ENCODE measurements around the gene ALPG.
A peak's percentile ranks its signal among the peaks of the same experiment; 100 is the strongest.
"Not testable (repeated sequence)": the region's sequence is repeated elsewhere in the genome, so short reads cannot be mapped to it uniquely, and the experiment has no call there.

ALPG gene

DNA sequence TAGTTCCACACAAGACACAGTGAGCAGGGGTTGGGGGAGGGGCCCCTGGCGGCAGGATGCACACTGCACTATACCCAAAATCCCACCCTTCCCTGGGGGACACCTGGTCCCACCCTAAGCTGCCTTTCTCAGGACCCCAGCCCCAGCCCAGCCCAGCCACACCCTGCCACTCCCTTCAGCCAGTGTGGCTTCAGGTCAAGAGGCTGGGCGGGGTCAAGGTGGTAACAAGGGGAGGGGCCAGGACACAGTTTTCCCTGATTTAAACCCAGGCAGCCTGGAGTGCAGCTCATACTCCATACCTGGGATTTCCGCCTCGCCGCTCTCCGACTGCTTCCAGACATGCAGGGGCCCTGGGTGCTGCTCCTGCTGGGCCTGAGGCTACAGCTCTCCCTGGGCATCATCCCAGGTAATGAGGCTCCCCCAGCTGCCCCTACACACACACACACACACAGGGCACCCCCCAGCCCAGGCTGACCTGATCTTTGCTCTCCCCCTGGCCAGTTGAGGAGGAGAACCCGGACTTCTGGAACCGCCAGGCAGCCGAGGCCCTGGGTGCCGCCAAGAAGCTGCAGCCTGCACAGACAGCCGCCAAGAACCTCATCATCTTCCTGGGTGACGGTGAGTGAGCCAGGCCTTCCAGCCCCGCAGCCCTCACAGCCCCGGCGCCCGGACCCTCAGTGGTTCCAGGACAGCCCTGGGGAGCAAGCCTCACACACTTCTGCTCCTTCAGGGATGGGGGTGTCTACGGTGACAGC lies at the start of gene ALPG:
Gene ALPG (plus strand): TSS at position 289 of the 755 bp plus-strand sequence. CDS start 51 bp downstream, at position 340.
- no peak for DNase-seq

GRCh38 chr2:232361646-232362045 lies 45.0 kb upstream of the ALPG start:
- DNase-seq = no peak

DNA sequence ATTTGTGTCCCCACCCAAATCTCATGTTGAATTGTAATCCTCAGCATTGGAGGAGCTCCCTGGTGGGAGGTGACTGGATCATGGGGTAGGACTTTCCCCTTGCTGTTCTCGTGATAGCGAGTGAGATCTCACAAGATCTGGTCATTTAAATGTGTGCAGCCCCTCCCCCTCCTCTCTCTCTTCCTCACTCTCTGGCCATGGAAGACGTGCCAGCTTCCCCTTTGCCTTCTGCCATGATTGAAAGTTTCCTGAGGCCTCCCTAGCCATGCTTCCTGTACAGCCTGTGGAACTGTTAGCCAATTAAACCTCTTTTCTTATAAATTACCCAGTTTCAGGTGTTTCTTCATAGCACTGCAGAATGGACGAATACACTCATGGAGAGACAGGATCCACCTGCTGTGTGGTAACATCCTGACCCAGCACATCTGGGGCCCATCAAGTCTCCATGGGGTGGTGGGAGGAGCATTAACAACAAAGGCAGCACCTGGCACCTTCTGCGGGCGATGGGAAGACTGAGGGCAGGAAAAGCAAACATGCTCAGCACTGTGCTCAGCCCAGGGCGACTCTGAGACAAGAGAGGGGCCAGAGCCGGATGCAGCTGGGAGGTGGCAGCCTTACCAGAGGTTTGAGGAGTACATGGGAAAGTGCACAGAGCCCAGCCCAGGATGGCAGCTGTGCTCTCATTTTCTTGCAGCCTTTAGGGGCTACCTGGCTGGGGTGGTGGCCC lies 44.3 kb upstream of the ALPG start:
- no peak for DNase-seq

DNA sequence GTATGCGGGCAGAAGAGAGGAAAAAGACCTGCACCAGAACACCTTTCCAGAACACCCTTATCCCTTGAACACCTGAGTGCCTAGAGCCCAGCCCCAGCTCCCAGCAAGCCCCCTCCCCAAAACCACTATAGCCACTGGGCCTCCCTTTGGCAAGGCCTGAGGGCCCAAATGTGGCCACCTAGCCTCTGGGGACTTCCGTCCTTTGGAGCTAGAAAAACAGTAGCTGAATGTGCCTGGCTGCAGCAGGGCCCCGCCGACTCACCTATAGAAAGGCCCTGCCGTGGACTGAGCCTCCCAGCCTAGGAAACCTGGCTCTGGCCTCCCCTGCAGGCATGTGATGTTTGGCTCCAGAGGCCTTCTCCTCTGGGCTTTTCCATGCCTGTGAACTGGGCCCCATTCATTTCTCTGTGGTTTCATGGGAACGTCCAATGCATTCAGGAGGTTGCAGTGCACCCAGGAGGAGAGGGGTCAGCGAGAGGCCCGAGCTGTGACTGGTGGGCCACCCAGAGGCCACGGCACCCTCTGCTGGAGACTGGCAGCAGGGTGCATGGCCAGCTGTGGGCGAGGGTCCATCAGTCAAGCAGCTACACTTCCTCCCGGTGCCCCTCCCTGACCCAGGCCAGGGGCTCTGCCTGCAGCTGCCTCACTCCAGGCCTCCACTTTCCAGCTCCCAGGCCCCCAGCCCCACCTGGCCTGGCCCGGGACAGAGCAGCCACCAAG lies 43.4 kb upstream of the ALPG start:
- DNase-seq = not testable (repeated sequence)

GRCh38 chr2:232363784-232364615 lies 42.6 kb upstream of the ALPG start:
- DNase-seq = peak; percentile 58

DNA sequence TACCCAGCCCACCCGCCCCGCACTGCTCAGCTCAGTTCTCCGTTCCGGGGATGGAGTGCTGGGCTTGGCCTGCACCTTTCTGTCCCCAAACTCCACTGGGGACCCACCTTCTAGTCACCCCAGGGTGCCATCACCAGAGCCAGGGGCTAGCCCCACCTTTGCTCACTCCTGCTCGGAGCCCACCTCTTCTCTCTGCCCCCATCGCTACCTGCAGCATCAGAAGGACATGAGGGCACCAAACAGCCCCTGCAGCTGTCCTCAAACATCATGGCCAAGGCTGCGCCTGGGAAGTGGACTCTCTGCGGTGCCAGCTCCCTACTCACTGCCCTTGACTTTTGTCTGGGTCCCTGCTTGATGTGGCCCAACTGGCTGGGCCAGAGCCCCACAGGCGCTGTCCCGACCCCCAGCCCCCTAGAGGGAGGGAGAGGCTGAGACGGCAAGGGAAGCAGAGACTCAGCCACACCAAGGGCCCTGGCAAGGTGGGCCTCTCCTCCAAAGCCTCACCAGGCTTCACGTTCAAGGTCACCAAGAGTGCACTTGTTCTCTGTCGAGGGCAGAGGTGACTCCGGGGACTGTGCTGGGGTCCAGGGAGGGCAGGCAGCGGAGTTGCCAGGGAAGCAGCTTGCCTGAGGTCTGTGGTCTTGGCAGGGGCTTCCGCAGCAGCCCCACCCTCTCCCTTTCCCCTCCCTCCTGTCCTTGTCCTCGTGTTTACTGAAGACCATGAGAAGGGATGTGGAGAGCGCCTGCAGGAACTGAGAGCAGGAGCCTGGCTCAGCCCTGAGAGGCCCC lies 41.6 kb upstream of the ALPG start:
- DNase-seq = peak; percentile 43

GRCh38 chr2:232365621-232366321 lies 40.9 kb upstream of the ALPG start:
- peak; percentile 68 for DNase-seq

DNA sequence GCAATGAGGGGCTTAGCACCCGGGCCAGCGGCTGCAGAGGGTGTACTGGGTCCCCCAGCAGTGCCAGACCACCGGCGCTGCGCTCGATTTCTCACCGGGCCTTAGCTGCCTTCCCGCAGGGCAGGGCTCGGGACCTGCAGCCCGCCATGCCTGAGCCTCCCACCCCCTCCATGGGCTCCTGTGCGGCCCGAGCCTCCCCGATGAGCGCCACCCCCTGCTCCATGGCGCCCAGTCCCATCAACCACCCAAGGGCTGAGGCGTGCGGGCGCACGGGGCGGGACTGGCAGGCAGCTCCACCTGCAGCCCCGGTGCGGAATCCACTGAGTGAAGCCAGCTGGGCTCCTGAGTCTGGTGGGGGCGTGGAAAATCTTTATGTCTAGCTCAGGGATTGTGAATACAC lies 40.2 kb upstream of the ALPG start:
- DNase-seq = not testable (repeated sequence)

- no peak for DNase-seq
Observed at GRCh38 chr2:232367016-232367415, 39.6 kb upstream of the ALPG start.

DNA sequence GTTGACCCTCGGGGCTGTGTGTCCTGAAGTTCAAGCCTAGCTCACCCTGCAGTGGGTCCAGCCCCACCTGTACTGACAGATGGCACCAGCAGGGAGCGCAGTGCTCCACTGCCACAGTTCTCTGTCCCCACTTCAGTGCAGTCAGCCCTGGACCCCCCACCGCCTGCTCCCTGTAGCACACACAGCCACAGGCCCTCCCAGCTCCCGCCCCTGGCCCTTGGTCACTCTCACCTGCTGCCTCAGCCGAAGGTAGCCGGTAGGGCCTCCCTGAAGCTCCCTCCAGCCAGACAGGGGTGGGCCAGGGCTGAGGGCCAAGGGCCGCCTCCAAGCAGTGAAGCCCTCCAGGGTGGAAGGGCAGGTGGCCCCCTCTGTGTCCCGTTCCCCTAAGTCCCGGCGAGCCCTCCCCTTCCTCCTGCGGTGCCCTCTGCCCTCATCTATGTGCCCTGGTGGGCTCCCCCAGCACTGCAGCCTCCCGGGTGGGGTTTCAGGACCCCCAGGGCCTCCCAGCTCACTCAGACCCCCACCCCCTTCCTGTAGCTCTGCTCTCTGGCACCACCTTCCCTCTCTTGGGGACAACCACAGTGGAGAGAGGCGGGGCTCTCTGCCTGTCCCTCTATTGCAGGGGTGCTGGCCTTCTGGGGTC lies 38.9 kb upstream of the ALPG start:
- no peak for DNase-seq

DNA sequence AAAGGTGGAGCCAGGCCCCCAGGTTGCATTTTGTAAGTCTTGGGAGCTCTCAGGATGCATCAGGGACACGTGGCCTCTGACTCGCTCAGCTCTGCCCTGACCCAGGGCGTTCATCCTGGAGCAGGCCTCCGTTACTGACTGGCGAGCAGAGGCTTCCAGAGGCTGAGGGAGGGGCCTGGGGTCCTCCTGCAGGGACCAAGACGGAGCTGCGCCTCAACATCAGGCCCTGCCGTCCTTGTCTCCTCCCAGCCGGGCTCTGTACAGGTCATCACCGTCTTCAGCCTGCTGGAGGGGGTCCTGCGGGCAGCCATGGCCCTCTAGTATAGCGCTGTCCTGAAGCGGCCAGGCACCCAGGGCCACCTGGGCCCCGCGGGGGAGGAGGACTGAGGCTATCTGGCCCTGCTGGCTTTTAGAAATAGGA lies 38.3 kb upstream of the ALPG start:
- DNase-seq = no peak

DNA sequence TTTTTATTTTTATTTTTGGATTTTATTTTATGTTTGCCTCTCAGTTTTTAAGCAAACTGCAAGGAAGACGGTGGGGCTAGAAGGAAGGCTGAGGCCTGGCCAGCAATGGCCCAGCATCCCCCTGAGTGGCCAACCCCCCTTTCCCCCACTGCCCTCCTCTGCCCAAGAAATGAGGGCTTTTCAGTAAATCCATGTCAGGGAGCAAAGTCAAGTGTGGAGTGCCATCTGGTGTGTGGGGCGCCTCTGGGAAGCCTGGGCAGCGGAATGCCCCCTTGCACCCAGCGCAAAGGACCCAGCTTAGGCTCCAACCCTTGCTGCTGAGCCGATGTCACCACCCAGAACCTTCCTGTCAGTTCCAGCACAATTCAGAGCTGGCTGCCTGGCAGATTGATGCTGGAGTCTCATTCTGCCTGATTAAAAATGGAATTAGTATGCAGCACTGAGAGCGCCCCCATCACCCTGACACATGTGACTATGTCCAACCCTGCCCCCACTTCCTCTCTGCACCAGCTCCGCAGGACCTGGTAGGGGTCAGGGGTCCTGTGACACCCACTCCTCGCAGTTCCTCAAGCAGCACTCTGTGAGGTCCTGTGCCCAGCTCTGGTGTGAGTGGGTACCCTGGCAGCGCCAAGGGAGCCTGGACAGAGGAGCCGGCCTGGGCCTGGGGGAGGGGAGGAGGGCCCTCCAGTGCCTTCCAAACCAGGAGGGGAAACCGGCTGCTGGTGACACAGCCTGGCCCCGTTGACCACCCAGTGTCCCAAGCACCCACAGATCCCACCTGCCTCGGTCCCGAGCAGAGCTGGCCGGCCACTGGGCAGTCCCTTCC lies 37.3 kb upstream of the ALPG start:
- no peak for DNase-seq

DNA sequence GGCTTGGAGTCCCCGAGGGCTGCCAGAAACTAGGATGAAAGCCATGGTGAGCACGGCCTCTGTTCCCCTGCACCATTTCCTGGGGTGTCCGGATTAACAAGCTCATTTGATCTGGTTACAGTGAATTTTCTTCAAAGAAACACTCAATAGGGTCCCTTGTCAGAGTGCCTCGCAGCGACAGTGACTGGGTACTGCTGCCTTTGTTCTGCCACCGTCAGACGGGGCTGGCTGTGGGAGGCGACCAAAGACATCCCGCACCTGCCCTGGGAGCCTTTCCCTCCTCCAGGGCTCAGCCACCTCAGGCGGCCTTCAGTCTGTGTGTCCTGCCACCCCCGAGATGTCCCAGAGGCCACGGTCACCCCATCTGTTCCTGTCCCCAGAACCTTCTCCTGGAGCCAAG lies 36.6 kb upstream of the ALPG start:
- DNase-seq = not testable (repeated sequence)

DNA sequence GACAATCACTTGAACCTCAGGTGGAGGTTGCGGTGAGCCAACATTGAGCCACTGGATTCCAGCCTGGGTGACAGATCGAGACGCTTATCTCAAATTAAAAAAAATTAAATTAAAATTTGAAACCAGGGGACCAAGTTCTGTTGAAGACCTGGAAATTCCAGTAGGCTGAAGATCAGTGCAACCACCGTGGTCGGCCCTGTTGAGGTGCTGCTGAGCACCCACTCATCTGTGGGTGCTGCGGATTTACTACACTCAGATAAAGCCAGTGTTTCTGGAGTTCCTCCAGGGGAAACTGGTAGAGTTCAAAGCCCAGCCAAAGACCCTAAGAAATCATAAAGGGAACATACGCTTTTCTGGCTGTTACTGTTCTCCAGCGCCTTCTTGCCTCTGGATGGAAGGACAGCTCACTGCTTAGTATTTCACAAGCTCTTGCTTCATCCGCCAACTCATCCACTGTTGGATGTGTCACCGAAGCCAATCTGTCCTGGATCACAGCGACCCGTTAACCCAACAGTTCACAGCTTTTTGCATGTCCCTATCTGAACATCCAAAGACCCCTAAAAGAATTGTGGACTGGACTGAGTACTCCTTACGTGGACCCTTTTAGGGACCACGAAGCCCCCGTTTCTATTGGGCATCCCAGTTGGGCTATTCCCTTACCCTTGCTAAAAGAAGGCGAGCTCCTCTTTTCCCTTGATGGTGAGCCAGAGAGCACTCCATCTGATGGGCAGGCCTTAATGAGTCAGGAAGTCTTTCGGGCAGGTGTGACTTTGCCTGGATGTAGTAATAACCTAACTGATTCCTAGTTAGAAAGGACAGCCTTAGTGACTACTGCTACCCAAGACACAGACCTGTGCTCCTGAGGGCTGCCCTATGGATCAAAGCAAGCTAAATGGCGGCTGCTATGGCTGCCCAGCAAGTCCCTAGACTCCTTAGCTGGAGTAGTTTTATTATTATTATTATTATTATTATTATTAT lies 34.1 kb upstream of the ALPG start:
- no peak for DNase-seq

- no peak for DNase-seq
Observed at GRCh38 chr2:232374356-232374755, 32.3 kb upstream of the ALPG start.

DNA sequence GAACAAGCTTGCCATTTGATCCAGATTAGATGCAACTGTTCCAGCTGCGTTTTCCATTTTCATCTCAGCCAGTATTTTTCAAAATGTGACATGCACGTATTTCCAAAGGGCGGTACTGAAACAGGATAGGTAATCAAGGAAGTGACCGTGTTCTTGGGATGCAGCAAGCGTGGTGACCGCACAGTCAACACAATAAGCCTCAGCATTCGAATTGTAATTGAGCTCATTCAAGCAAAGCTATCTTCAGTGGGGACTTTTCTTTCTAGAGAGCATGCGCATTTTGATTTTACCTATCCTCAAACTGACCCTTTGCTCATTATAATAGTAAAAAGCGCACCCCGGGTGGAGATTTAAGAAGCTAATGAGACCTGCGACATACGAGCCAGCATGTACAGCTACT lies 31.5 kb upstream of the ALPG start:
- no peak for DNase-seq

DNA sequence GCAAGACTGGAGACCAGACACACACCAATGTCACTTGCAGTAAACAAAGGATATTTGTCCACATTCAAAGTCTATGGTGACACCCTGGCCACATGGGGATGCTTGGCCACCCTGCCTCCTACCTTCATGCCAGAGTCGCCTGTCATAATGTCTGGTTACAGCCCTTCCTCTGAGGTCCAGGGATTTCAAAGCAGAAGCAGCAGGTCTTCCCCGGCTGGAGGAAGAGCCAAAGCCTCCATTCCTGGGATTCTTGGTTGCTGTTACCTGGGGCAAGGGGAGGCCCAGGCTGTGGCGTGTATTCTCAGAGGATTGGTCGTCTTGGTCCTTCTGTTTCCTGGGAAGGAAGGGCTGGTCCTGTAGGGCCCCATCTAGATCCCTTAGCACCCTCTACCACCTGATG lies 30.4 kb upstream of the ALPG start:
- DNase-seq = no peak

GRCh38 chr2:232376713-232377112 lies 29.9 kb upstream of the ALPG start:
- no peak for DNase-seq

GRCh38 chr2:232377319-232377718 lies 29.3 kb upstream of the ALPG start:
- DNase-seq = no peak

All from hematopoietic multipotent progenitor cell treated with erythropoietin and hydrocortisone succinate and interleukin-3 and kit ligand, for 4 days (in vitro differentiated cells).